HG02798 (cell line): Measurements from ENCODE around the gene OSM.
A peak's percentile ranks its signal among the peaks of the same experiment; 100 is the strongest.

Experiments
- ATAC-seq: cut with Tn5 transposase; IDR thresholded peaks from one replicate; pipeline ENCODE4 v1.9.1; 2021; ENCODE audit warnings: mild to moderate bottlenecking; ENCODE audit not compliant: unreplicated experiment, poor library complexity

Gene OSM

GRCh38 chr22:30266445-30267381 lies at the start of gene OSM:
Gene OSM, minus strand, starts transcription at chr22:30266851. Its CDS starts 52 bp downstream, at chr22:30266799.
- ATAC-seq: no peak

GRCh38 chr22:30315962-30316576 lies 49.4 kb upstream of the OSM start:
- ATAC-seq: no peak

GRCh38 chr22:30314915-30315314 lies 48.3 kb upstream of the OSM start:
- ATAC-seq: peak; percentile 39

- no peak for ATAC-seq
Measured at GRCh38 chr22:30313527-30314363, 47.1 kb upstream of the OSM start.

GRCh38 chr22:30312053-30312452 lies 45.4 kb upstream of the OSM start:
- ATAC-seq: no peak

- no peak for ATAC-seq
Measured at GRCh38 chr22:30310881-30311771, 44.5 kb upstream of the OSM start.

- ATAC-seq: peak; percentile 40
Measured at GRCh38 chr22:30309951-30310741, 43.5 kb upstream of the OSM start.

GRCh38 chr22:30308518-30309230 lies 42.0 kb upstream of the OSM start:
- ATAC-seq: peak; percentile 37

- no peak for ATAC-seq
Measured at GRCh38 chr22:30308093-30308492, 41.4 kb upstream of the OSM start.

- no peak for ATAC-seq
Measured at GRCh38 chr22:30307041-30307574, 40.5 kb upstream of the OSM start.

- ATAC-seq: no peak
Measured at GRCh38 chr22:30306627-30307011, 40.0 kb upstream of the OSM start.

- ATAC-seq: no peak
Measured at GRCh38 chr22:30305906-30306626, 39.4 kb upstream of the OSM start.

GRCh38 chr22:30305519-30305905 lies 38.9 kb upstream of the OSM start:
- ATAC-seq: peak; percentile 32

GRCh38 chr22:30304495-30305244 lies 38.0 kb upstream of the OSM start:
- ATAC-seq: no peak

- no peak for ATAC-seq
Measured at GRCh38 chr22:30302810-30303138, 36.1 kb upstream of the OSM start.

- no peak for ATAC-seq
Measured at GRCh38 chr22:30301995-30302809, 35.6 kb upstream of the OSM start.
